Measurements from ENCODE around the gene IMPDH1. TPM values are rescaled to one million over a fixed set of nuclear protein-coding genes. Genes with fewer than 3 reads are reported as not detected.

IMPDH1 gene
- total and polyA plus RNA-seq, 10 of the 15 experiments (the other 5 are each of a cell fraction or from before 2014, with no cell fraction given), result 0.50 to 61.3 (median 41.8) TPM

DNA sequence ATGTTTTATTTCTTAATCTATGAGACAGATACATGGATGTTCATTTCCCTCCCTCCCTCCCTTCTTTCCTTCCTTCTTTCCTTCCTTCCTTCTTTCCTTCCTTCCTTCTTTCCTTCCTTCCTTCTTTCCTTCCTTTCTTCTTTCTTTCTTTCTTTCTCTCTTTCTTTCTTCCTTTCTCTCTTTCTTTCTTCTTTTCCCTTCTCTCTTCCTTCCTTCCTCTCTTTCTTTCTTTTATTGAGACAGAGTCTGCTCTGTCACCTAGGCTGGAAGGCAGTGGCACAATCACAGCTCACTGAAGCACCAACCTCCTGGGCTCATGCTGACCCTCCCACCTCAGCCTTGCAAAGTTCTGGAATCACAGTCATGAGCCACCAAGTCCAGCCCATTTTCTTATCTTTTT, 42.8 kb downstream of the IMPDH1 start:
- DNase-seq (ENCODE audit: low read depth, low spot score), result no peak
- Histone ChIP-seq H3K36me3 (ENCODE audit: control insufficient read depth in 2 of 2, insufficient read depth in 2 of 2, low read length in 1 of 2) (no peaks in the 10 kb centered on the region), H3K4me1 (ENCODE audit: control insufficient read depth, insufficient read depth, low read length) (no peaks in the 10 kb centered on the region), H3K9me3 (replicated peaks; ENCODE audit: control insufficient read depth, insufficient read depth, low read length) (no peaks in the 10 kb centered on the region), H3K4me2 (ENCODE audit: control insufficient read depth, insufficient read depth) (no peak overlapping the region), H4K20me1 (ENCODE audit: control insufficient read depth, insufficient read depth) (no peaks in the 10 kb centered on the region), H3K79me2 (ENCODE audit: control insufficient read depth, insufficient read depth, low read length) (no peaks in the 10 kb centered on the region), H3K27ac (ENCODE audit: control insufficient read depth, insufficient read depth) (no peak overlapping the region), H3K27me3 (replicated peaks in 1 of 2; ENCODE audit: control insufficient read depth in 2 of 2, insufficient read depth in 2 of 2, low read length in 1 of 2) (peaks cover 7 to 22% of the 10 kb centered on the region in 2 experiments), H3K4me3 (no peak overlapping the region), H2AFZ (ENCODE audit: control insufficient read depth, low read depth, low read length) (no peak overlapping the region), H3K9ac (ENCODE audit: control insufficient read depth, insufficient read depth, low read length) (no peak overlapping the region)
- no peak for ATAC-seq
- ChIA-PET RAD21 (ENCODE audit: unreplicated experiment) (no interaction called here), SMC1A (ENCODE audit: uncharacterized antibody, unreplicated experiment) (no interaction called here), CTCF (interaction anchor here (1.0 to 1.2 kb wide), 2 partner anchors 10 to 20 kb away, joined by 3 read pairs; no protein-coding TSS in a partner anchor), POLR2A (no interaction called here)
- intact Hi-C loops (cut with micrococcal nuclease; ENCODE audit: unreplicated experiment) (no loop called here), in situ Hi-C loops (cut with MboI) (no loop called here)
- no TSS peak for BruUV-seq (replicated peaks)
- TF ChIP-seq MYB (IDR thresholded peaks at IDR 0.05; ENCODE audit: borderline replicate concordance, low read depth, low read length), result no peak
- no peak for TF ChIP-seq TCF7 (IDR thresholded peaks at IDR 0.05; ENCODE audit: borderline replicate concordance)
- no peak for TF ChIP-seq RUNX3 (IDR thresholded peaks at IDR 0.05; ENCODE audit: low read length)
- TF ChIP-seq HCFC1 (IDR thresholded peaks at IDR 0.05; ENCODE audit: low read length), result no peak
- TF ChIP-seq, protein P1, sequence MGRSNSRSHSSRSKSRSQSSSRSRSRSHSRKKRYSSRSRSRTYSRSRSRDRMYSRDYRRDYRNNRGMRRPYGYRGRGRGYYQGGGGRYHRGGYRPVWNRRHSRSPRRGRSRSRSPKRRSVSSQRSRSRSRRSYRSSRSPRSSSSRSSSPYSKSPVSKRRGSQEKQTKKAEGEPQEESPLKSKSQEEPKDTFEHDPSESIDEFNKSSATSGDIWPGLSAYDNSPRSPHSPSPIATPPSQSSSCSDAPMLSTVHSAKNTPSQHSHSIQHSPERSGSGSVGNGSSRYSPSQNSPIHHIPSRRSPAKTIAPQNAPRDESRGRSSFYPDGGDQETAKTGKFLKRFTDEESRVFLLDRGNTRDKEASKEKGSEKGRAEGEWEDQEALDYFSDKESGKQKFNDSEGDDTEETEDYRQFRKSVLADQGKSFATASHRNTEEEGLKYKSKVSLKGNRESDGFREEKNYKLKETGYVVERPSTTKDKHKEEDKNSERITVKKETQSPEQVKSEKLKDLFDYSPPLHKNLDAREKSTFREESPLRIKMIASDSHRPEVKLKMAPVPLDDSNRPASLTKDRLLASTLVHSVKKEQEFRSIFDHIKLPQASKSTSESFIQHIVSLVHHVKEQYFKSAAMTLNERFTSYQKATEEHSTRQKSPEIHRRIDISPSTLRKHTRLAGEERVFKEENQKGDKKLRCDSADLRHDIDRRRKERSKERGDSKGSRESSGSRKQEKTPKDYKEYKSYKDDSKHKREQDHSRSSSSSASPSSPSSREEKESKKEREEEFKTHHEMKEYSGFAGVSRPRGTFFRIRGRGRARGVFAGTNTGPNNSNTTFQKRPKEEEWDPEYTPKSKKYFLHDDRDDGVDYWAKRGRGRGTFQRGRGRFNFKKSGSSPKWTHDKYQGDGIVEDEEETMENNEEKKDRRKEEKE (IDR thresholded peaks at IDR 0.05), result no peak
- TF ChIP-seq, protein P2, sequence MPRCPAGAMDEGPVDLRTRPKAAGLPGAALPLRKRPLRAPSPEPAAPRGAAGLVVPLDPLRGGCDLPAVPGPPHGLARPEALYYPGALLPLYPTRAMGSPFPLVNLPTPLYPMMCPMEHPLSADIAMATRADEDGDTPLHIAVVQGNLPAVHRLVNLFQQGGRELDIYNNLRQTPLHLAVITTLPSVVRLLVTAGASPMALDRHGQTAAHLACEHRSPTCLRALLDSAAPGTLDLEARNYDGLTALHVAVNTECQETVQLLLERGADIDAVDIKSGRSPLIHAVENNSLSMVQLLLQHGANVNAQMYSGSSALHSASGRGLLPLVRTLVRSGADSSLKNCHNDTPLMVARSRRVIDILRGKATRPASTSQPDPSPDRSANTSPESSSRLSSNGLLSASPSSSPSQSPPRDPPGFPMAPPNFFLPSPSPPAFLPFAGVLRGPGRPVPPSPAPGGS (IDR thresholded peaks at IDR 0.05; ENCODE audit: borderline replicate concordance, insufficient read depth, low read depth, low read length, poor library complexity, severe bottlenecking), result no peak
- TF ChIP-seq, protein P3, sequence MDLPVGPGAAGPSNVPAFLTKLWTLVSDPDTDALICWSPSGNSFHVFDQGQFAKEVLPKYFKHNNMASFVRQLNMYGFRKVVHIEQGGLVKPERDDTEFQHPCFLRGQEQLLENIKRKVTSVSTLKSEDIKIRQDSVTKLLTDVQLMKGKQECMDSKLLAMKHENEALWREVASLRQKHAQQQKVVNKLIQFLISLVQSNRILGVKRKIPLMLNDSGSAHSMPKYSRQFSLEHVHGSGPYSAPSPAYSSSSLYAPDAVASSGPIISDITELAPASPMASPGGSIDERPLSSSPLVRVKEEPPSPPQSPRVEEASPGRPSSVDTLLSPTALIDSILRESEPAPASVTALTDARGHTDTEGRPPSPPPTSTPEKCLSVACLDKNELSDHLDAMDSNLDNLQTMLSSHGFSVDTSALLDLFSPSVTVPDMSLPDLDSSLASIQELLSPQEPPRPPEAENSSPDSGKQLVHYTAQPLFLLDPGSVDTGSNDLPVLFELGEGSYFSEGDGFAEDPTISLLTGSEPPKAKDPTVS (IDR thresholded peaks at IDR 0.05; ENCODE audit: low read depth, low read length), result no peak
- TF ChIP-seq NR2F1 (conservative IDR thresholded peaks at IDR 0.05), result no peak
- TF ChIP-seq CBX3 (IDR thresholded peaks at IDR 0.05; ENCODE audit: borderline replicate concordance, low read depth), result no peak
- TF ChIP-seq RCOR1 (conservative IDR thresholded peaks at IDR 0.05; ENCODE audit: low read depth, low read length), result no peak
- TF ChIP-seq IKZF2 (IDR thresholded peaks at IDR 0.05), result no peak
- no peak for TF ChIP-seq FOXM1 (IDR thresholded peaks at IDR 0.05; ENCODE audit: low read depth, low read length)
- no peak for TF ChIP-seq NFYB (IDR thresholded peaks at IDR 0.05; ENCODE audit: insufficient read depth, low read depth, low read length)
- TF ChIP-seq MEF2A (IDR thresholded peaks at IDR 0.05; ENCODE audit: insufficient read depth, low read depth, low read length), result no peak
- no peak for TF ChIP-seq NR2C1 (IDR thresholded peaks at IDR 0.05)
- TF ChIP-seq, protein P4, sequence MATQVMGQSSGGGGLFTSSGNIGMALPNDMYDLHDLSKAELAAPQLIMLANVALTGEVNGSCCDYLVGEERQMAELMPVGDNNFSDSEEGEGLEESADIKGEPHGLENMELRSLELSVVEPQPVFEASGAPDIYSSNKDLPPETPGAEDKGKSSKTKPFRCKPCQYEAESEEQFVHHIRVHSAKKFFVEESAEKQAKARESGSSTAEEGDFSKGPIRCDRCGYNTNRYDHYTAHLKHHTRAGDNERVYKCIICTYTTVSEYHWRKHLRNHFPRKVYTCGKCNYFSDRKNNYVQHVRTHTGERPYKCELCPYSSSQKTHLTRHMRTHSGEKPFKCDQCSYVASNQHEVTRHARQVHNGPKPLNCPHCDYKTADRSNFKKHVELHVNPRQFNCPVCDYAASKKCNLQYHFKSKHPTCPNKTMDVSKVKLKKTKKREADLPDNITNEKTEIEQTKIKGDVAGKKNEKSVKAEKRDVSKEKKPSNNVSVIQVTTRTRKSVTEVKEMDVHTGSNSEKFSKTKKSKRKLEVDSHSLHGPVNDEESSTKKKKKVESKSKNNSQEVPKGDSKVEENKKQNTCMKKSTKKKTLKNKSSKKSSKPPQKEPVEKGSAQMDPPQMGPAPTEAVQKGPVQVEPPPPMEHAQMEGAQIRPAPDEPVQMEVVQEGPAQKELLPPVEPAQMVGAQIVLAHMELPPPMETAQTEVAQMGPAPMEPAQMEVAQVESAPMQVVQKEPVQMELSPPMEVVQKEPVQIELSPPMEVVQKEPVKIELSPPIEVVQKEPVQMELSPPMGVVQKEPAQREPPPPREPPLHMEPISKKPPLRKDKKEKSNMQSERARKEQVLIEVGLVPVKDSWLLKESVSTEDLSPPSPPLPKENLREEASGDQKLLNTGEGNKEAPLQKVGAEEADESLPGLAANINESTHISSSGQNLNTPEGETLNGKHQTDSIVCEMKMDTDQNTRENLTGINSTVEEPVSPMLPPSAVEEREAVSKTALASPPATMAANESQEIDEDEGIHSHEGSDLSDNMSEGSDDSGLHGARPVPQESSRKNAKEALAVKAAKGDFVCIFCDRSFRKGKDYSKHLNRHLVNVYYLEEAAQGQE (IDR thresholded peaks at IDR 0.05; ENCODE audit: low read depth, low read length), result no peak
- no peak for TF ChIP-seq JUNB (IDR thresholded peaks at IDR 0.05)
- TF ChIP-seq RB1 (IDR thresholded peaks at IDR 0.05; ENCODE audit: borderline replicate concordance), result no peak
- no peak for FAIRE-seq

Data from GM12878 (cell line).